ENCODE results near the gene ARCN1. TPM values are rescaled to one million over a fixed set of nuclear protein-coding genes. Genes with fewer than 3 reads are reported as not detected.
"Not testable (repeated sequence)": the region's sequence is repeated elsewhere in the genome, so short reads cannot be mapped to it uniquely, and the experiment has no call there.

Gene ARCN1
- total and polyA plus RNA-seq, 7 donors = 49.4 to 76.3 (median 60.8) TPM

DNA sequence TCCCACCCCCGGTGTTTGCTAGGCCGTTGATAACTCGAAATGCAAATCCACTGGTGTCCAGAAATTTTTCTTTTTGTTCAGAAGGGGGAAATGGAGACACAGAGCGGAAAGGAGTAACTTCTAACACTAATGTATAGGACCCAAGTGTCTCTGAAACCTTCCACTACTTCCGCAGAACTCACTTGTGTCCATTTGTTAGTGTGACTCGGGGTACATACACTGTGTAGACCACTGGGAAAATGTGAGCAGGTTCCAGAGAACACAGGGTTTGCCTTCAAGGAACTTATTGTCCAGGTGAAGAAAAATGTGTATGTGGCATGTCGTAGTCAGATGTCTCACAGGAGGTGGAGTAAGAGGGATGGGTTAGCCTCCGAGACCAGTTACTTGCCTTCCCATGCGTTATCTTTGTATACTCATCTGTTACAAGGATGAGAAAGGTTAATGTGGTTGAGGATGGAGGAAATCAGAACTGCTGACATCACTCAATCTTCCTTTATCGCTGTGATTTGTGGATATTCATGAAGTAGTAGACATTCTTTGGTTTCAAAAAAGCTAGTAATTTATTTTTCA, 857 bp downstream of the ARCN1 start:
- intact Hi-C loops (cut with DNase I) = no loop called here
- H3K9me3 ChIP-seq = no peaks in the 10 kb centered on the region
- H3K36me3 ChIP-seq (ENCODE audit: insufficient read depth in 1 of 2, low read depth in 1 of 2) = no peaks in the 10 kb centered on the region
- H3K4me1 ChIP-seq = peaks cover 50% of the 10 kb centered on the region
- no peak for TF ChIP-seq CTCF (IDR thresholded peaks at IDR 0.05)
- DNase-seq (no peak), ATAC-seq (peak; percentile 10 to 32 (median 15))
- H3K4me3 ChIP-seq = peak overlapping the region; percentile 99
- H3K27ac ChIP-seq = peak overlapping the region; percentile 100
- no peaks in the 10 kb centered on the region for H3K27me3 ChIP-seq (ENCODE audit: insufficient read depth in 3 of 3, low read length in 2 of 3)
- 1 to 5% (median 1%) methylated on average over 10 of the region's 10 CpGs for WGBS, 3 donors

GRCh38 chr11:118574636-118575035, 2.4 kb downstream of the ARCN1 start:
- Histone ChIP-seq H3K9me3 (no peaks in the 10 kb centered on the region), H3K27ac (no peak overlapping the region), H3K4me1 (peaks cover 62% of the 10 kb centered on the region), H3K36me3 (ENCODE audit: insufficient read depth in 1 of 2, low read depth in 1 of 2) (no peaks in the 10 kb centered on the region), H3K27me3 (ENCODE audit: insufficient read depth in 3 of 3, low read length in 2 of 3) (no peaks in the 10 kb centered on the region), H3K4me3 (peak overlapping the region; percentile 99)
- DNase-seq (no peak), ATAC-seq (no peak)
- intact Hi-C loops (cut with DNase I) = no loop called here
- 85 to 94% (median 87%) methylated on average over 7 of the region's 7 CpGs for WGBS, 3 donors
- TF ChIP-seq CTCF (IDR thresholded peaks at IDR 0.05) = no peak

- ATAC-seq; DNase-seq; intact Hi-C loops (cut with DNase I); H3K27ac ChIP-seq; H3K27me3 ChIP-seq (ENCODE audit: insufficient read depth in 3 of 3, low read length in 2 of 3); H3K9me3 ChIP-seq; H3K4me3 ChIP-seq: not testable (repeated sequence)
- H3K4me1 ChIP-seq = peaks cover 65% of the 10 kb centered on the region
- H3K36me3 ChIP-seq (ENCODE audit: insufficient read depth in 1 of 2, low read depth in 1 of 2) = peaks cover 3 to 16% of the 10 kb centered on the region in 2 donors
These were observed 5.8 kb downstream of the ARCN1 start for GRCh38 chr11:118577995-118578394.

DNA sequence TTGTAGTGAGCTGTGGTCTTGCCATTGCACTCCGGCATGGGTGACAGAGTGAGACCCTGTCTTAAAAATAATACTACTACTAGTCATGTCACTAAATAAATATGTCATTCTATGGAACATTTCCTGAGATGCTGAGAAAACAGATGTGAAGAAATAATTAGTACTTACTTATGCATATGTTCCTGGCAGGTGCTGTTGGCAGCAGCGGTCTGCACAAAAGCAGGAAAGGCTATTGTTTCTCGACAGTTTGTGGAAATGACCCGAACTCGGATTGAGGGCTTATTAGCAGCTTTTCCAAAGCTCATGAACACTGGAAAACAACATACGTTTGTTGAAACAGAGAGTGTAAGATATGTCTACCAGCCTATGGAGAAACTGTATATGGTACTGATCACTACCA, 8.8 kb downstream of the ARCN1 start:
- no peaks in the 10 kb centered on the region for H3K27me3 ChIP-seq (ENCODE audit: insufficient read depth in 3 of 3, low read length in 2 of 3)
- H3K9me3 ChIP-seq = no peaks in the 10 kb centered on the region
- DNase-seq (no peak), ATAC-seq (no peak)
- H3K4me1 ChIP-seq = peaks cover 37% of the 10 kb centered on the region
- 60 to 65% (median 61%) methylated on average over 6 of the region's 6 CpGs for WGBS, 3 donors
- no peak overlapping the region for H3K4me3 ChIP-seq
- H3K36me3 ChIP-seq (ENCODE audit: insufficient read depth in 1 of 2, low read depth in 1 of 2) = peaks cover 10 to 47% of the 10 kb centered on the region in 2 donors
- peak overlapping the region; percentile 19 for H3K27ac ChIP-seq
- TF ChIP-seq CTCF (IDR thresholded peaks at IDR 0.05) = no peak
- intact Hi-C loops (cut with DNase I) = loop anchor here in 1 of 2 donors (10.0 kb wide), 1 partner anchor 174 kb away; no protein-coding TSS in a partner anchor

DNA sequence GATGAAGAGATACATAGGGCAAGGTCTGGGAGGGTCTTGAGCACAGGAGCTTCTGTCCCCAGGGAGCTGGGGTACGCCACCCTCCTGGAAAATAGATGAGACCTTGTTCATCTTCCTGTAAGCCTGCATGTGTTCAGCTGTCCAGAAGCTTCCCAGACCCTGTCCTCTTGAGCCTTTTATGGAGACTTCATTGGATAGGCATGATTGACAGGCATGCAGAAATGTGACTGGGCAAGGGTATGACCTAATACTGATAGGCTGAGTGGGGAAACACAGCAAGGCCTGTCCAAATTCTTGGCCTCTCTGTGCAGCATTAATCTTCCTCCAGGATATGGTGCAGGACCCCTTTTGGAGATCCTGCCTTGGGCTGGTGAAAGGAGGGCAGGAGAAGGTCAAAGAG, 15.7 kb downstream of the ARCN1 start:
- ATAC-seq = no peak

More for the DNA sequence above, 15.7 kb downstream of the ARCN1 start:
- TF ChIP-seq CTCF (IDR thresholded peaks at IDR 0.05) = no peak
- WGBS, 3 donors = 93 to 100% (median 96%) methylated on average over 1 of the region's 1 CpG
- Histone ChIP-seq H3K4me1 (peaks cover 5% of the 10 kb centered on the region), H3K9me3 (no peaks in the 10 kb centered on the region), H3K27me3 (ENCODE audit: insufficient read depth in 3 of 3, low read length in 2 of 3) (no peaks in the 10 kb centered on the region), H3K36me3 (ENCODE audit: insufficient read depth in 1 of 2, low read depth in 1 of 2) (peaks cover 11 to 100% of the 10 kb centered on the region in 2 donors), H3K4me3 (no peak overlapping the region), H3K27ac (no peak overlapping the region)
- intact Hi-C loops (cut with DNase I) = loop anchor here in 1 of 2 donors (10.0 kb wide), 1 partner anchor 167 kb away; no protein-coding TSS in a partner anchor
- no peak for DNase-seq
